22Rv1 (cell line): ENCODE measurements around the gene KSR2.
"Not testable (repeated sequence)": the region's sequence is repeated elsewhere in the genome, so short reads cannot be mapped to it uniquely, and the experiment has no call there.

ENCODE experiments used
- H3K27ac ChIP-seq: fragments of 450-650 bp; 2 replicates; pipeline ENCODE4 v1.5.1; 2017
- CTCF ChIP-seq: fragments of 450-650 bp; IDR thresholded peaks from 2 replicates; pipeline ENCODE4 v1.5.1; 2017; ENCODE audit warnings: mild to moderate bottlenecking
- ZFX ChIP-seq: fragments of 450-650 bp; IDR thresholded peaks from 2 replicates; pipeline ENCODE4 v1.6.1; 2017; ENCODE audit warnings: antibody characterized with exemption, borderline replicate concordance

Gene KSR2

GRCh38 chr12:117646520-117646919 lies 322.3 kb downstream of the KSR2 start:
- TF ChIP-seq CTCF (no peak), ZFX (no peak)
- no peak overlapping the region for H3K27ac ChIP-seq

- no peak overlapping the region for H3K27ac ChIP-seq
- TF ChIP-seq CTCF: no peak
- TF ChIP-seq ZFX: no peak
Measured at GRCh38 chr12:117645473-117645872, 323.3 kb downstream of the KSR2 start.

DNA sequence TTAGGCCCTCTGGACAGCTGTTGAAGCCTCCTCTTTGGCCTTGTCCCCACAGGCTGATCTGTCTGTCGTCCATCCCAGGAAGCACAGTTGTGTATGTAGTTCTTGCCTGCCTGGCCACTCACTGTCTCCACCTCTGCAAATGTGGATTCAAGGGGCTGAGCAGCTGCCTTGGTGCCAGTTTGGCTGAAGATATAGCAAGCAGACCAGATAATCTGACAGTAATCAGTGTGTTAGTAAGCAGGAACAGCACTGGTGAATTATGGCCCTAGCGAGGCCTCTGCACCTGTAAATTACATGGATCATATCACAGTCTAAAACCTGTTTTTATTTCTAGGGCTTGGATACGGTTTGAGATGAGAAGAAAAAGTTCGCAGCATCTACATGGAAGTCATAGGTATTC lies 324.8 kb downstream of the KSR2 start:
- TF ChIP-seq ZFX (no peak), CTCF (no peak)
- no peak overlapping the region for H3K27ac ChIP-seq

- H3K27ac ChIP-seq: no peak overlapping the region
- no peak for TF ChIP-seq CTCF
- no peak for TF ChIP-seq ZFX
Measured at GRCh38 chr12:117641885-117642284, 326.9 kb downstream of the KSR2 start.

DNA sequence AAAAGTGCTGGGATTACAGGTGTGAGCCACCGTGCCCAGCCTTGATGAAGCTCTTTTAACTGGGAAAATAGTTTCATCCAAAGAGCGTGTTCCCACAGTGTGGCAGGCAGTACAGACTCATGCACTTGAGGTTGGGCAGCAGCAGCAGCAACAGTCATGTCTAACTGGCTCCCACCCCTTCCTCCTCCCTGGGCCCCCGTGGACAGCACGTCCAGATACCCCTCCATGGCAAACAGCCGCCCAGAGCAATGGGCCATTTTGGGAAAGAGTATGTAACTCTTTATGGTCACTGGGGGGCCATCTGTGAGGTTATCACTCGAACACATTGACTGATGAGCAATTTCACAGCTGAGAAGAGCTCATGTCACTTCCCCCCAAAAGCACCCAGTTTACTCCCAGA lies 328.3 kb downstream of the KSR2 start:
- TF ChIP-seq ZFX (no peak), CTCF (no peak)
- H3K27ac ChIP-seq: no peak overlapping the region

DNA sequence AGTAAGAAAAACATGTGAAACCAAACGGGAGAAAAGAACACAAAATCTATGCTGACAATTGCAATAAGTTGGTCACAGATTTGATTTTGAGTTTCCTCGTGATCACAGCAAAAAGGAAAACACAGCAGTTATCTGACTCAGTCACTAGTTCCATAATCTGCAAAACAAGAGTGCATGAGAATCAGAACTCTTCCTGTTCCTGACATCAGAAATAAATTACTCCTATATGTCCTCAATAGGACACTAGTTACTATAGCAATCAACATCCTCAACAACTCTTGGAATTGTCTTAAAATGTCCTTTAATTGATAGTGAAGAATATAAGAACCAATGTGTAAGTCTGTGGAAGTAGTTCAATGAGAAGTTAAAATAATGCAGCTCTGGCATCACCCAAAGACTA lies 339.3 kb downstream of the KSR2 start:
- H3K27ac ChIP-seq: no peak overlapping the region
- no peak for TF ChIP-seq CTCF
- TF ChIP-seq ZFX: no peak

DNA sequence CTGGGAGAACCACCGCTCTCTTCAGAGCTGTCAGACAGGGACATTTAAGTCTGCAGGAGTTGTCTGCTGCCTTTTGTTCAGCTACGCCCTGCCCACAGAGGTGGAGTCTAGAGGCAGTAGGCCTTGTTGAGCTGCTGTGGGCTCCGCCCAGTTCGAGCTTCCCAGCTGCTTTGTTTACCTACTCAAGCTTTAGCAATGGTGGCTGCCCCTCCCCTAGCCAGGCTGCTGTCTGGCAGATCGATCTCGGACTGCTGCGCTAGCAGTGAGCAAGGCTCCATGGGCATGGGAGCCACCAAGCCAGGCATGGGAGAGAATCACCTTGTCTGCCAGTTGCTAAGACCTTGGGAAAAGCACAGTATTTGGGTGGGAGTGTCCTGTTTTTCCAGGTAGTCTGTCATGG lies 340.1 kb downstream of the KSR2 start:
- H3K27ac ChIP-seq: not testable (repeated sequence)

- TF ChIP-seq ZFX (no peak), CTCF (no peak)
- H3K27ac ChIP-seq: no peak overlapping the region
Measured at GRCh38 chr12:117622741-117623140, 346.0 kb downstream of the KSR2 start.
